Testis (tissue), 2 donors: ENCODE data around the gene BCAT1.

Experiments used
- POLR2A ChIP-seq: fragments of 450-650 bp; IDR thresholded peaks from one replicate; pipeline ENCODE4 v1.6.1; 2017; ENCODE audit warnings: antibody characterized with exemption, mild to moderate bottlenecking, moderate library complexity
- TF ChIP-seq, protein P1 (sequence below), 3 experiments: fragments of 450-650 bp in 2 of 3; fragments of 200-600 bp in 1 of 3; sonication (generic) in 1 of 3; IDR thresholded peaks; one replicate each; pipeline ENCODE4 v1.5.1; 2016 to 2019; ENCODE audit warnings: antibody characterized with exemption in 3 of 3, mild to moderate bottlenecking in 2 of 3, moderate library complexity in 1 of 3

DNA sequence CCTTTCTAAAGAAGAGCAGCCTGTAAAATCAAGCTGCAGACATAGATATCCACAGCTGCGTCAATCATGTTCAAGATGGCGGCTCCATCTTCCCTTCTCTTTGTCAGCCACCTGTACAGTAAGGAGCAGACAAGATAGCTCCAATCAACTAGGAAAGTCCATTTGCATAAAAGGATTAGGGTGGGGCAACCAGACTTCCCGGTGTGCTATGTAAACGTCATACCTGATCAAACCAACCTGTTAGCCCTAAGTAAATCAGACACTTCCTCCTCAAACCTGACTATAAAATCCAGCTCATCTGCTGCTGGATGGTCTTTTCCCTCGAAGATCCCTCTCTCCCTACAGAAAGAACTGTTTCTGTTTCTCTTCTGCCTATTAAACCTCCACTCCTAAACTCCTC is 60.1 kb downstream of the BCAT1 start:
- TF ChIP-seq, protein P1, sequence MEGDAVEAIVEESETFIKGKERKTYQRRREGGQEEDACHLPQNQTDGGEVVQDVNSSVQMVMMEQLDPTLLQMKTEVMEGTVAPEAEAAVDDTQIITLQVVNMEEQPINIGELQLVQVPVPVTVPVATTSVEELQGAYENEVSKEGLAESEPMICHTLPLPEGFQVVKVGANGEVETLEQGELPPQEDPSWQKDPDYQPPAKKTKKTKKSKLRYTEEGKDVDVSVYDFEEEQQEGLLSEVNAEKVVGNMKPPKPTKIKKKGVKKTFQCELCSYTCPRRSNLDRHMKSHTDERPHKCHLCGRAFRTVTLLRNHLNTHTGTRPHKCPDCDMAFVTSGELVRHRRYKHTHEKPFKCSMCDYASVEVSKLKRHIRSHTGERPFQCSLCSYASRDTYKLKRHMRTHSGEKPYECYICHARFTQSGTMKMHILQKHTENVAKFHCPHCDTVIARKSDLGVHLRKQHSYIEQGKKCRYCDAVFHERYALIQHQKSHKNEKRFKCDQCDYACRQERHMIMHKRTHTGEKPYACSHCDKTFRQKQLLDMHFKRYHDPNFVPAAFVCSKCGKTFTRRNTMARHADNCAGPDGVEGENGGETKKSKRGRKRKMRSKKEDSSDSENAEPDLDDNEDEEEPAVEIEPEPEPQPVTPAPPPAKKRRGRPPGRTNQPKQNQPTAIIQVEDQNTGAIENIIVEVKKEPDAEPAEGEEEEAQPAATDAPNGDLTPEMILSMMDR (IDR thresholded peaks at IDR 0.05): no peak
- TF ChIP-seq POLR2A: no peak
